K562 (cell line): Measurements from ENCODE around the gene NEK2. TPM values are rescaled to one million over a fixed set of nuclear protein-coding genes. Genes with fewer than 3 reads are reported as not detected.

ENCODE experiments used
- CUX1 ChIP-seq: fragments of 200-800 bp; sonication (Bioruptor generic); IDR thresholded peaks from 2 replicates; pipeline ENCODE4 v1.6.1; 2016; ENCODE audit warnings: missing genetic modification characterization, missing compliant biosample characterization
- CXXC5 ChIP-seq: fragments of 250-450 bp; sonication (Bioruptor Pico); IDR thresholded peaks from 2 replicates; pipeline ENCODE4 v1.8.0; 2022; ENCODE audit warnings: inconsistent platforms, mild to moderate bottlenecking, moderate library complexity
- HDAC6 ChIP-seq: IDR thresholded peaks from 2 replicates; pipeline ENCODE4 v1.6.1; 2012; ENCODE audit warnings: low read depth, mild to moderate bottlenecking, control low read depth, inconsistent platforms, low read length, moderate library complexity
- HSF4 ChIP-seq: fragments of 250-450 bp; sonication (Bioruptor Pico); IDR thresholded peaks from 2 replicates; pipeline ENCODE4 v2.1.2; 2022; ENCODE audit warnings: mild to moderate bottlenecking, moderate library complexity, borderline replicate concordance
- MGA ChIP-seq: fragments of 450-650 bp; IDR thresholded peaks from 2 replicates; pipeline ENCODE4 v1.6.1; 2016; ENCODE audit warnings: mild to moderate bottlenecking, moderate library complexity
- PTTG1 ChIP-seq: fragments of 450-650 bp; IDR thresholded peaks from 2 replicates; pipeline ENCODE4 v1.6.1; 2016; ENCODE audit warnings: low read depth, mild to moderate bottlenecking, missing genetic modification characterization, missing compliant biosample characterization
- USF1 ChIP-seq: sonication (generic); formaldehyde crosslinking; IDR thresholded peaks from 2 replicates; pipeline ENCODE4 v1.9.0; 2022; ENCODE audit warnings: mild to moderate bottlenecking, missing genetic modification reagents
- ZNF766 ChIP-seq: fragments of 200-800 bp; sonication (Bioruptor generic); conservative IDR thresholded peaks from 2 replicates; pipeline ENCODE4 v1.6.1; 2016; ENCODE audit warnings: missing genetic modification characterization, missing compliant biosample characterization
- polyA plus RNA-seq, 8 experiments: library from polyadenylated mRNA; depleted of rRNA in 4 of 8; stranded (reverse) in 5 of 8; unstranded in 3 of 8; fragments of >200 nt; fragmentation: Nextera tagmentation in 2 of 8; fragmentation: Illumina TruSeq in 1 of 8; extraction: Ambion mirVana in 2 of 8; extraction: Trizol in 1 of 8; gene quantifications; 2 replicates each; pipeline versions ENCODE4 v1.2.1 to v1.2.3, GENCODE V29; 2011 to 2014; ENCODE audit warnings: inconsistent platforms in 1 of 8, missing spikeins in 1 of 8
- total RNA-seq, 7 experiments: library from RNA; depleted of rRNA in 6 of 7; stranded (reverse); fragments of >200 nt in 6 of 7; fragmentation: Illumina TruSeq in 2 of 7; extraction: Trizol in 2 of 7; gene quantifications; 2 replicates each; pipeline versions ENCODE4 v1.2.1 to v1.2.3, GENCODE V29; 2011 to 2021; ENCODE audit warnings: low replicate concordance in 1 of 7

Gene NEK2
- total and polyA plus RNA-seq, 9 of the 15 experiments (the other 6 are each of a cell fraction or from before 2014, with no cell fraction given), result 30.0 to 74.7 (median 66.4) TPM

DNA sequence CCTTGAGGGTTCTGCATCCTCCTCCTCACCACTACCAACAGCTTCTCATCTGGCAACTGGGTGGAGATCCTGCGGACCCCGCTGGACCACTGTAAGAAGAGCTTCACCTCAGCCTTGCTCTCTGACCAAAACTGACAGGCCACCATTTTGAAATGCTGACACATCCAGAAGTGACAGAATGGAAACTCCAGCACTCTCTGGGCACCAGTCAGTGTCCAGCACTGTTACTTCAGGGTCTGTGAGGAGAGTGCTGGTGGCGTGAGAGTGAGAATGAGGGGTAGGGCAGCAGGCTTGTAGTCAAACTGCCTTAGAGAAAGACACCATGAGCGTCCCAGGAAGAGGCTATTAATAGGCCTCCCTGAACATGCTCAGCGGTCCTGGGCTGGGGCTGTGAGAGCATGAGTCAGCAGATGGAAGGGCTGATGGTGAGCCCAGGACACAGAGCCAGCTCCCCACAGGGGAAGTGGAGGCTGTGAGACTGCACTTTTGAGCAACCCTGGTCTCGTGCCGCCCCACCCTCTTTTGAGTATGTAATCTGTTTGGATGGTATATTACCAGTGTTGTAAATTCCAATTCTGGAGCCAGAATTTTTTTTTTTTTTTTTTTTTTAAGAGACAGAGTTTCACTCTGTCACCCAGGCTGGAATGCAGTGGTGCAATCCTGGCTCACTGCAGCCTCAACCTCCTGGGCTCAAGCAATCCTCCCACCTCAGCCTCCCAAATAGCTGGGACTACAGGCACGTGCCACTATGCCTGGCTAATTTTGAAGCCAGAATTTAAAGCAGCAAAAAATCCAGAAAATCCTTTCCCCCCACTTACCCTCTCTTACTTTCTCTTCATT is 62.1 kb downstream of the NEK2 start (continued):
- TF ChIP-seq MGA (peak; percentile 87), HSF4 (CRISPR knock-in tag) (0 out of 2 replicates have a peak, but pooled peaks have one; percentile 69), CXXC5 (CRISPR knock-in tag) (peak; percentile 81), CUX1 (CRISPR knock-in tag) (peak; percentile 93), ZNF766 (CRISPR knock-in tag) (peak; percentile 92), HDAC6 (no peak), PTTG1 (peak; percentile 70; the same call in 1 of the 2 replicates), USF1 (CRISPR knock-in tag) (0 out of 2 replicates have a peak, but pooled peaks have one; percentile 23)
